K562 (cell line): ENCODE data around the gene CNNM3. TPM values are rescaled to one million over a fixed set of nuclear protein-coding genes. Genes with fewer than 3 reads are reported as not detected.

Experiments used
- CCNT2 ChIP-seq: IDR thresholded peaks from 2 replicates; pipeline ENCODE4 v1.6.1; 2011; ENCODE audit warnings: borderline replicate concordance, low read depth, mild to moderate bottlenecking, moderate library complexity, mixed read lengths, low read length; ENCODE audit not compliant: insufficient read length; ENCODE audit errors: extremely low read depth
- E2F4 ChIP-seq: sonication (generic); formaldehyde crosslinking; IDR thresholded peaks from 2 replicates; pipeline ENCODE4 v1.8.0; 2022; ENCODE audit warnings: mild to moderate bottlenecking, low read depth, missing genetic modification reagents
- ELK3 ChIP-seq: fragments of 450-650 bp; formaldehyde crosslinking; IDR thresholded peaks from 2 replicates; pipeline ENCODE4 v1.4.0; 2020; ENCODE audit warnings: mild to moderate bottlenecking
- HMGN3 ChIP-seq: IDR thresholded peaks from 2 replicates; pipeline ENCODE4 v1.6.1; 2011; ENCODE audit warnings: borderline replicate concordance, low read depth, mild to moderate bottlenecking, mixed read lengths, low read length; ENCODE audit not compliant: insufficient read length; ENCODE audit errors: extremely low read depth
- KAT7 ChIP-seq: sonication (generic); formaldehyde crosslinking; IDR thresholded peaks from 2 replicates; pipeline ENCODE4 v1.8.0; 2022; ENCODE audit warnings: missing genetic modification reagents, mild to moderate bottlenecking, borderline replicate concordance
- MGA ChIP-seq: fragments of 450-650 bp; IDR thresholded peaks from 2 replicates; pipeline ENCODE4 v1.6.1; 2016; ENCODE audit warnings: mild to moderate bottlenecking, moderate library complexity
- POLR2G ChIP-seq: fragments of 200-400 bp; formaldehyde crosslinking; IDR thresholded peaks from 2 replicates; pipeline ENCODE4 v1.6.1; 2017; ENCODE audit warnings: low read depth, mild to moderate bottlenecking, antibody characterized with exemption, low read length, moderate library complexity
- SRSF3 ChIP-seq: fragments of 200-400 bp; formaldehyde crosslinking; IDR thresholded peaks from 2 replicates; pipeline ENCODE4 v1.6.1; 2016; ENCODE audit warnings: mild to moderate bottlenecking, low read length, moderate library complexity; ENCODE audit not compliant: insufficient read depth
- ZBTB8A ChIP-seq: fragments of 450-650 bp; IDR thresholded peaks from 2 replicates; pipeline ENCODE4 v1.6.1; 2018; ENCODE audit warnings: mild to moderate bottlenecking, moderate library complexity; ENCODE audit not compliant: partially characterized antibody
- polyA plus RNA-seq, 8 experiments: library from polyadenylated mRNA; depleted of rRNA in 4 of 8; stranded (reverse) in 5 of 8; unstranded in 3 of 8; fragments of >200 nt; fragmentation: Nextera tagmentation in 2 of 8; fragmentation: Illumina TruSeq in 1 of 8; extraction: Ambion mirVana in 2 of 8; extraction: Trizol in 1 of 8; gene quantifications; 2 replicates each; pipeline versions ENCODE4 v1.2.1 to v1.2.3, GENCODE V29; 2011 to 2014; ENCODE audit warnings: inconsistent platforms in 1 of 8, missing spikeins in 1 of 8
- total RNA-seq, 7 experiments: library from RNA; depleted of rRNA in 6 of 7; stranded (reverse); fragments of >200 nt in 6 of 7; fragmentation: Illumina TruSeq in 2 of 7; extraction: Trizol in 2 of 7; gene quantifications; 2 replicates each; pipeline versions ENCODE4 v1.2.1 to v1.2.3, GENCODE V29; 2011 to 2021; ENCODE audit warnings: low replicate concordance in 1 of 7

The CNNM3 gene
- total and polyA plus RNA-seq, 9 of the 15 experiments (the other 6 are each of a cell fraction or from before 2014, with no cell fraction given), result 1.4 to 16.9 (median 6.5) TPM

- 0 out of 2 replicates have a peak, but pooled peaks have one; percentile 43 for TF ChIP-seq KAT7 (CRISPR knock-in tag)
- TF ChIP-seq ZBTB8A, result no peak
- TF ChIP-seq ELK3, result 0 out of 2 replicates have a peak, but pooled peaks have one; percentile 29
- peak; percentile 43 for TF ChIP-seq POLR2G
- no peak for TF ChIP-seq SRSF3
- TF ChIP-seq HMGN3, result peak; percentile 19
- peak; percentile 38 for TF ChIP-seq CCNT2
- TF ChIP-seq E2F4, result no peak
- TF ChIP-seq MGA, result no peak
Measured at GRCh38 chr2:96878171-96878570, 62.1 kb downstream of the CNNM3 start (continued).
